HL-60 (cell line): ENCODE data around the gene PRKD2.
"Not testable (repeated sequence)": the region's sequence is repeated elsewhere in the genome, so short reads cannot be mapped to it uniquely, and the experiment has no call there.

Source experiments
- GABPA ChIP-seq: IDR thresholded peaks from 2 replicates; pipeline ENCODE4 v1.6.1; 2012; ENCODE audit warnings: low read depth
- POLR2AphosphoS5 ChIP-seq: IDR thresholded peaks from 2 replicates; pipeline ENCODE4 v1.6.1; 2012; ENCODE audit warnings: low read depth
- TF ChIP-seq, protein P1 (sequence below): IDR thresholded peaks from one replicate; pipeline ENCODE4 v1.5.1; 2011; ENCODE audit warnings: low read length, control low read depth, inconsistent platforms; ENCODE audit not compliant: insufficient read depth
- TF ChIP-seq, protein P2 (sequence below): IDR thresholded peaks from 2 replicates; pipeline ENCODE4 v1.6.1; 2012; ENCODE audit warnings: low read depth; ENCODE audit not compliant: insufficient replicate concordance

DNA sequence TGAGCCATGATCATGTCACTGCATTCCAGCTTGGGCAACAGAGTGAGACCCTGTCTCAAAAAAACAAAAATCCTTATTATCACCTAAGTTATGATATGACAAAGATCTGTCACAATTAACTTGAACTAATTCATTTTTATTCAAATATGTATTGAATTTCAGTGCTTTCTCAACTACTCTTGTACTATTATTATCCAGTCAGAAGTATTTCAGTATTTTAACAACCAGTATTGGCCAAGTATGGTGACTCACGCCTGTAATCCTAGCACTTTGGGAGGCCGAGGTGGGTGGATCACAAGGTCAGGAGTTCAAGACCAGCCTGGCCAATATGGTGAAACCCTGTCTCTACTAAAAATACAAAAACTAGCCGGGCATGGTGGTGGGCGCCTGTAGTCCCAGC lies 44.0 kb upstream of the PRKD2 start:
- TF ChIP-seq, protein P1, sequence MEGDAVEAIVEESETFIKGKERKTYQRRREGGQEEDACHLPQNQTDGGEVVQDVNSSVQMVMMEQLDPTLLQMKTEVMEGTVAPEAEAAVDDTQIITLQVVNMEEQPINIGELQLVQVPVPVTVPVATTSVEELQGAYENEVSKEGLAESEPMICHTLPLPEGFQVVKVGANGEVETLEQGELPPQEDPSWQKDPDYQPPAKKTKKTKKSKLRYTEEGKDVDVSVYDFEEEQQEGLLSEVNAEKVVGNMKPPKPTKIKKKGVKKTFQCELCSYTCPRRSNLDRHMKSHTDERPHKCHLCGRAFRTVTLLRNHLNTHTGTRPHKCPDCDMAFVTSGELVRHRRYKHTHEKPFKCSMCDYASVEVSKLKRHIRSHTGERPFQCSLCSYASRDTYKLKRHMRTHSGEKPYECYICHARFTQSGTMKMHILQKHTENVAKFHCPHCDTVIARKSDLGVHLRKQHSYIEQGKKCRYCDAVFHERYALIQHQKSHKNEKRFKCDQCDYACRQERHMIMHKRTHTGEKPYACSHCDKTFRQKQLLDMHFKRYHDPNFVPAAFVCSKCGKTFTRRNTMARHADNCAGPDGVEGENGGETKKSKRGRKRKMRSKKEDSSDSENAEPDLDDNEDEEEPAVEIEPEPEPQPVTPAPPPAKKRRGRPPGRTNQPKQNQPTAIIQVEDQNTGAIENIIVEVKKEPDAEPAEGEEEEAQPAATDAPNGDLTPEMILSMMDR = not testable (repeated sequence)
- TF ChIP-seq GABPA, POLR2AphosphoS5: not testable (repeated sequence)
- TF ChIP-seq, protein P2, sequence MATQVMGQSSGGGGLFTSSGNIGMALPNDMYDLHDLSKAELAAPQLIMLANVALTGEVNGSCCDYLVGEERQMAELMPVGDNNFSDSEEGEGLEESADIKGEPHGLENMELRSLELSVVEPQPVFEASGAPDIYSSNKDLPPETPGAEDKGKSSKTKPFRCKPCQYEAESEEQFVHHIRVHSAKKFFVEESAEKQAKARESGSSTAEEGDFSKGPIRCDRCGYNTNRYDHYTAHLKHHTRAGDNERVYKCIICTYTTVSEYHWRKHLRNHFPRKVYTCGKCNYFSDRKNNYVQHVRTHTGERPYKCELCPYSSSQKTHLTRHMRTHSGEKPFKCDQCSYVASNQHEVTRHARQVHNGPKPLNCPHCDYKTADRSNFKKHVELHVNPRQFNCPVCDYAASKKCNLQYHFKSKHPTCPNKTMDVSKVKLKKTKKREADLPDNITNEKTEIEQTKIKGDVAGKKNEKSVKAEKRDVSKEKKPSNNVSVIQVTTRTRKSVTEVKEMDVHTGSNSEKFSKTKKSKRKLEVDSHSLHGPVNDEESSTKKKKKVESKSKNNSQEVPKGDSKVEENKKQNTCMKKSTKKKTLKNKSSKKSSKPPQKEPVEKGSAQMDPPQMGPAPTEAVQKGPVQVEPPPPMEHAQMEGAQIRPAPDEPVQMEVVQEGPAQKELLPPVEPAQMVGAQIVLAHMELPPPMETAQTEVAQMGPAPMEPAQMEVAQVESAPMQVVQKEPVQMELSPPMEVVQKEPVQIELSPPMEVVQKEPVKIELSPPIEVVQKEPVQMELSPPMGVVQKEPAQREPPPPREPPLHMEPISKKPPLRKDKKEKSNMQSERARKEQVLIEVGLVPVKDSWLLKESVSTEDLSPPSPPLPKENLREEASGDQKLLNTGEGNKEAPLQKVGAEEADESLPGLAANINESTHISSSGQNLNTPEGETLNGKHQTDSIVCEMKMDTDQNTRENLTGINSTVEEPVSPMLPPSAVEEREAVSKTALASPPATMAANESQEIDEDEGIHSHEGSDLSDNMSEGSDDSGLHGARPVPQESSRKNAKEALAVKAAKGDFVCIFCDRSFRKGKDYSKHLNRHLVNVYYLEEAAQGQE = not testable (repeated sequence)
